ENCODE data around the gene AHNAK.

The AHNAK gene

DNA sequence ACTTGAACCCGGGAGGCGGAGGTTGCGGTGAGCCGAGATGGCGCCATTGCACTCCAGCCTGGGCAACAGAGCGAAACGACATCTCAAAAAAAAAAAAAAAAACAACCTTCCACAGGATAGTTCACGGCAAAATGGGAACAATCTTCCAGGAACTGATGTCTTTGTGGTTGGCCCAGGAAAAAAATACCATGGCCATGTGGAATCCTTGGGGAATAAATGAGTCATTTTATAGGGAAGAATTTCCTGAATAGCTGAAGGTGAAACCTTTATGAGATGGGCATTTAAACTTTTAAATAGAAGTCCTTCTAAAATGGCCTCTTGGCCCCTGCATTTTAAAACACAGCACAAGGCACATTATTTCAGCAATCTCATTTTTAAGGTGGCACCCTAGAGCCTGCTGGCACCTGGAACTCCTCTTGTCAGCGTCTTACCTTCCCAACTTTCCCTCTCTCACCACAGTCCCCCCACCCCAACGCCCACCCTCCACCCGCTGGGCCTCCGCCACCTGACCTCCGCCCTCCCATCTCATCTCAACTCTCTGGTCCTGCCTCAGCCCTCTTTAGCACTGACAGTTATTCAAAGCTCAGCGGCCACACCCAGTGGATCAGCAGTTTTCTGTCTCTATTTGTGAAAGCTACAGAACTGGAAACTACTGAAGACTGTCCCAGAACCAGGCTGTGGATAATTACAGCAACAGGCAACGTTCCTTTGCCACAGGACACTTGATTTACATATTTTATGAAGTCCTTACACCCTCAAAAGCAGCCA is 84.7 kb downstream of the AHNAK start:
- no peaks in the 10 kb centered on the region for H4K20me1 ChIP-seq (ENCODE audit: insufficient read depth)
- no peaks in the 10 kb centered on the region for H3K27me3 ChIP-seq (ENCODE audit: insufficient read depth, low read depth)
- H3K79me2 ChIP-seq (ENCODE audit: insufficient read depth, low read depth) = no peaks in the 10 kb centered on the region
- peak overlapping the region; percentile 36 for H3K9ac ChIP-seq
- peak overlapping the region; percentile 60; the same call in 1 of the 2 replicates for H2AFZ ChIP-seq (ENCODE audit: low read depth)
- H3K36me3 ChIP-seq (ENCODE audit: insufficient read depth) = no peaks in the 10 kb centered on the region
- H3K27ac ChIP-seq = peak overlapping the region; percentile 88
- no peak overlapping the region for H3K4me3 ChIP-seq (IDR thresholded peaks at IDR 0.05; ENCODE audit: insufficient read depth, low read depth, low read length)
- H3K4me2 ChIP-seq = peak overlapping the region; percentile 81
- TF ChIP-seq, protein P1, sequence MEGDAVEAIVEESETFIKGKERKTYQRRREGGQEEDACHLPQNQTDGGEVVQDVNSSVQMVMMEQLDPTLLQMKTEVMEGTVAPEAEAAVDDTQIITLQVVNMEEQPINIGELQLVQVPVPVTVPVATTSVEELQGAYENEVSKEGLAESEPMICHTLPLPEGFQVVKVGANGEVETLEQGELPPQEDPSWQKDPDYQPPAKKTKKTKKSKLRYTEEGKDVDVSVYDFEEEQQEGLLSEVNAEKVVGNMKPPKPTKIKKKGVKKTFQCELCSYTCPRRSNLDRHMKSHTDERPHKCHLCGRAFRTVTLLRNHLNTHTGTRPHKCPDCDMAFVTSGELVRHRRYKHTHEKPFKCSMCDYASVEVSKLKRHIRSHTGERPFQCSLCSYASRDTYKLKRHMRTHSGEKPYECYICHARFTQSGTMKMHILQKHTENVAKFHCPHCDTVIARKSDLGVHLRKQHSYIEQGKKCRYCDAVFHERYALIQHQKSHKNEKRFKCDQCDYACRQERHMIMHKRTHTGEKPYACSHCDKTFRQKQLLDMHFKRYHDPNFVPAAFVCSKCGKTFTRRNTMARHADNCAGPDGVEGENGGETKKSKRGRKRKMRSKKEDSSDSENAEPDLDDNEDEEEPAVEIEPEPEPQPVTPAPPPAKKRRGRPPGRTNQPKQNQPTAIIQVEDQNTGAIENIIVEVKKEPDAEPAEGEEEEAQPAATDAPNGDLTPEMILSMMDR (conservative IDR thresholded peaks at IDR 0.05; ENCODE audit: low read depth, low read length) = no peak
- peaks cover 95% of the 10 kb centered on the region for H3K4me1 ChIP-seq (ENCODE audit: low read depth, poor library complexity, severe bottlenecking)

DNA sequence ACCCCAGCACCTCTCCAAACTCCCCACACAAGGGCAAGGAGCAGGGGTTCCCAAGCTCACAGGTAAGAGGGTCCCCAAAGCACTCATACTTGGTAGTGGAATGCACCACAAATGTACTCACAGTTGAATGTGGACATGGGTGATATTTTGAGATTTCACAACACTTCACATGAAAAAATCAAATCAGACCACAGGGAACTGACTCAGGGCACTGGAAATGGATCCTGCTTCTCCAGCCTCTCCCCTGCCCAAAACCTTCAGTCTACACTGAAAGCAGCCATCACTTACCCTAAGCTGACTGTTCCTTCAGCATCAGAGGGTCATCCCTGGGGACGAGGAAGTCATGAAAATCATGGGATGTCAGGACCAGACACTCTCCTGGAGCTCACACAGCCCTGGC is 87.5 kb downstream of the AHNAK start:
- Histone ChIP-seq H3K4me2 (peak overlapping the region; percentile 72; the same call in 1 of the 2 replicates), H3K79me2 (ENCODE audit: insufficient read depth, low read depth) (no peaks in the 10 kb centered on the region), H4K20me1 (ENCODE audit: insufficient read depth) (no peaks in the 10 kb centered on the region), H3K4me3 (IDR thresholded peaks at IDR 0.05; ENCODE audit: insufficient read depth, low read depth, low read length) (no peak overlapping the region), H3K4me1 (ENCODE audit: low read depth, poor library complexity, severe bottlenecking) (peaks cover 94% of the 10 kb centered on the region), H3K9ac (peak overlapping the region; percentile 14; the same call in 1 of the 2 replicates), H3K27me3 (ENCODE audit: insufficient read depth, low read depth) (no peaks in the 10 kb centered on the region), H3K27ac (peak overlapping the region; percentile 85), H3K36me3 (ENCODE audit: insufficient read depth) (no peaks in the 10 kb centered on the region), H2AFZ (ENCODE audit: low read depth) (peak overlapping the region; percentile 16; the same call in 1 of the 2 replicates)
- TF ChIP-seq, protein P1 (conservative IDR thresholded peaks at IDR 0.05; ENCODE audit: low read depth, low read length) = no peak

DNA sequence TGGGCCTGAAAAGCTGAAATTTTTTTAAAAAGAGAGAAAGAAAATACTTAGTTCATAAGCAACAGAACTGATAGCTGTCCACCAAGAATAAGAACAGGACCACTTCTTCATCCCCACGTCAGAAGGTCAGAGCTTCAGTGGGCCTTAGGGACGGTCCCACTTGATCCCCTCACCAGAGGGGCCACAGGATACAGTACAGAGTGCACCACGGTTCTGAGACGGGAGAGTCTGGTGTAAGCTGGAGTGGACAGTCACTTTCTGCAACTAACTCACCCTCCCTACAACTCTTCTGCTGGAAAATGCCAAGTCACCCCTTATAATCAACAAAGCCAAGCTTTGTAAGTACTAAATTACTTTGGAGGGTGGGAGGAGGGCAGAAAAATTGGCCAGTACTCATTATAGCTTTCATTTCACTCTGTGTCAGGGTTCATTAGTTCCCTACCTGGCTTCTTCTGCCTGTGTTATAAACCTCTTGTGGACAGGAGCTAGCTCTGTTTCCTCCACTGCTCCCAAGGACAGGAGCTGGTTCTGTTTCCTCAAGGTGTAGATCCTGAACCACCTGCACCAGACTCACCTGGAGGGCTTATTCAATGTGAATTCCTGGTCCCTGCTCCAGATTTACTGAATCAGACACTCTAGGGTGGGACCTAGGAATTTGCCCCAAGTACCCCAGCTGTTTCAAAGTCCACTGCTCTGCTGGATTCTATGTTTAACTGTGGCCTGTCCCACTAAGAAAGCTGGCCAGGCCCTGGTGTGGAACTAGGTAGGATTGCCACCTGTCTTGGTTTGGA is 88.2 kb downstream of the AHNAK start:
- Histone ChIP-seq H3K4me2 (peak overlapping the region; percentile 72), H3K4me1 (ENCODE audit: low read depth, poor library complexity, severe bottlenecking) (peaks cover 88% of the 10 kb centered on the region), H3K4me3 (IDR thresholded peaks at IDR 0.05; ENCODE audit: insufficient read depth, low read depth, low read length) (no peak overlapping the region), H3K9ac (peak overlapping the region; percentile 14; the same call in 1 of the 2 replicates), H3K79me2 (ENCODE audit: insufficient read depth, low read depth) (no peaks in the 10 kb centered on the region), H3K27ac (peak overlapping the region; percentile 85), H4K20me1 (ENCODE audit: insufficient read depth) (no peaks in the 10 kb centered on the region), H3K36me3 (ENCODE audit: insufficient read depth) (no peaks in the 10 kb centered on the region), H2AFZ (ENCODE audit: low read depth) (no peak overlapping the region), H3K27me3 (ENCODE audit: insufficient read depth, low read depth) (no peaks in the 10 kb centered on the region)
- TF ChIP-seq, protein P1 (conservative IDR thresholded peaks at IDR 0.05; ENCODE audit: low read depth, low read length) = no peak

DNA sequence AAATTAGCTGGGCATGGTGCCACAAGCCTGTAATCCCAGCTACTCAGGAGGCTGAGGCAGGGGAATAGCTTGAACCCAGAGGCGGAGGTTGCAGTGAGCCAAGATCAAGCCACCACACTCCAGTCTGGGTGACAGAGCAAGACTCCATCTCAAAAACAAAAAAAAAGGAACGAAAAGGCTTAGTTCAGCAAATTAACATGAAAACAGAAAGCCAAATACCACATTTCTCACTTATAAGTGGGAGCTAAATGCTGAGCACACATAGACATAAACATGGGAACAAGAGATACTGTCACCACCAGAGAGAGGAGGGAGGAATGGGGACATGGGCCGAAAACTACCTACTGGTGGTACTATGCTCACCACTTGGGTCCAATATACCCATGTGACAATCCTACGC is 89.1 kb downstream of the AHNAK start:
- no peaks in the 10 kb centered on the region for H3K27me3 ChIP-seq (ENCODE audit: insufficient read depth, low read depth)
- H3K4me1 ChIP-seq (ENCODE audit: low read depth, poor library complexity, severe bottlenecking) = peaks cover 88% of the 10 kb centered on the region
- H3K79me2 ChIP-seq (ENCODE audit: insufficient read depth, low read depth) = no peaks in the 10 kb centered on the region
- H3K9ac ChIP-seq = peak overlapping the region; percentile 29; the same call in 1 of the 2 replicates
- H2AFZ ChIP-seq (ENCODE audit: low read depth) = peak overlapping the region; percentile 59
- peak overlapping the region; percentile 72 for H3K4me2 ChIP-seq
- no peak overlapping the region for H3K4me3 ChIP-seq (IDR thresholded peaks at IDR 0.05; ENCODE audit: insufficient read depth, low read depth, low read length)
- no peaks in the 10 kb centered on the region for H4K20me1 ChIP-seq (ENCODE audit: insufficient read depth)
- TF ChIP-seq, protein P1 (conservative IDR thresholded peaks at IDR 0.05; ENCODE audit: low read depth, low read length) = no peak
- H3K36me3 ChIP-seq (ENCODE audit: insufficient read depth) = no peaks in the 10 kb centered on the region
- peak overlapping the region; percentile 85 for H3K27ac ChIP-seq
